PC-3 (cell line): ENCODE data around the gene HIVEP3. TPM values are rescaled to one million over a fixed set of nuclear protein-coding genes. Genes with fewer than 3 reads are reported as not detected.

Source experiments
- ATAC-seq: fragments of 200-7000 bp; cut with Tn5 transposase; 2 replicates; pipeline ENCODE4 v1.9.1; 2020; ENCODE audit warnings: mild to moderate bottlenecking, moderate library complexity
- BruUV-seq: library from RNA; stranded (reverse); fragments of 400-500 nt; replicated peaks from 2 replicates; lab custom pipeline; 2021; lab: Mats Ljungman, UMichigan
- CTCF ChIA-PET: fragments of 300-600 bp; sonication (Branson Sonifier 250); formaldehyde crosslinking; loops from one replicate; lab custom pipeline; 2022; ENCODE audit warnings: antibody characterized with exemption; lab: Charles Lee
- POLR2A ChIA-PET: fragments of 300-600 bp; sonication (Branson Sonifier 250); formaldehyde crosslinking; loops from one replicate; lab custom pipeline; 2022; ENCODE audit warnings: antibody characterized with exemption; ENCODE audit not compliant: unreplicated experiment; lab: Charles Lee
- DNase-seq: peaks from one replicate; pipeline ENCODE4 v3.0.0-alpha.2; 2015
- H2AFZ ChIP-seq: fragments of 300-600 bp; sonication (generic); 2 replicates; pipeline ENCODE4 v1.6.0; 2016; ENCODE audit warnings: antibody characterized with exemption, low read length
- H3F3A ChIP-seq: fragments of 300-600 bp; sonication (generic); one replicate; pipeline ENCODE4 v1.6.0; 2017; ENCODE audit warnings: antibody characterized with exemption, low read length, control low read depth, mild to moderate bottlenecking; ENCODE audit not compliant: unreplicated experiment
- H3K27ac ChIP-seq: fragments of 300-600 bp; sonication (generic); 2 replicates; pipeline ENCODE4 v1.5.1; 2016; ENCODE audit warnings: mild to moderate bottlenecking, low read length
- H3K27me3 ChIP-seq: fragments of 300-600 bp; sonication (generic); 2 replicates; pipeline ENCODE4 v1.6.1; 2016; ENCODE audit warnings: low read length, mixed read lengths
- H3K36me3 ChIP-seq: fragments of 300-600 bp; sonication (generic); 2 replicates; pipeline ENCODE4 v1.6.1; 2016; ENCODE audit warnings: low read depth, mixed run types, low read length, mixed read lengths
- H3K4me1 ChIP-seq: fragments of 300-600 bp; sonication (generic); 2 replicates; pipeline ENCODE4 v1.5.1; 2016; ENCODE audit warnings: low read length; ENCODE audit not compliant: insufficient read depth
- H3K4me2 ChIP-seq: fragments of 300-600 bp; sonication (generic); 2 replicates; pipeline ENCODE4 v1.6.0; 2016; ENCODE audit warnings: low read length
- H3K4me3 ChIP-seq: fragments of 300-600 bp; sonication (generic); 2 replicates; pipeline ENCODE4 v1.5.1; 2016; ENCODE audit warnings: mild to moderate bottlenecking, low read length, mixed read lengths
- H3K79me2 ChIP-seq: fragments of 300-600 bp; sonication (generic); 2 replicates; pipeline ENCODE4 v1.6.1; 2017; ENCODE audit warnings: low read length, mixed read lengths
- H3K9ac ChIP-seq: fragments of 300-600 bp; sonication (generic); 2 replicates; pipeline ENCODE4 v1.6.0; 2016; ENCODE audit warnings: mild to moderate bottlenecking, low read length
- H3K9me2 ChIP-seq: fragments of 300-600 bp; sonication (generic); replicated peaks from 2 replicates; pipeline ENCODE4 v1.6.1; 2016; ENCODE audit warnings: mixed run types, low read length, mixed read lengths
- H3K9me3 ChIP-seq: fragments of 300-600 bp; sonication (generic); 2 replicates; pipeline ENCODE4 v1.6.1; 2016; ENCODE audit warnings: low read length, mixed read lengths
- H4K20me1 ChIP-seq: fragments of 300-600 bp; sonication (generic); 2 replicates; pipeline ENCODE4 v1.6.1; 2016; ENCODE audit warnings: low read length, mixed read lengths
- CTCF ChIP-seq: fragments of 300-600 bp; sonication (generic); conservative IDR thresholded peaks from 2 replicates; pipeline ENCODE4 v1.5.1; 2017; ENCODE audit warnings: antibody characterized with exemption, low read depth, mild to moderate bottlenecking, low read length
- EZH2 ChIP-seq: fragments of 300-600 bp; sonication (generic); IDR thresholded peaks from one replicate; pipeline ENCODE4 v1.6.1; 2017; ENCODE audit warnings: antibody characterized with exemption, mild to moderate bottlenecking, low read length; ENCODE audit not compliant: unreplicated experiment
- EZH2phosphoT487 ChIP-seq: fragments of 300-600 bp; sonication (generic); IDR thresholded peaks from 2 replicates; pipeline ENCODE4 v1.6.1; 2018; ENCODE audit warnings: mild to moderate bottlenecking, antibody characterized with exemption, low read length, borderline replicate concordance
- intact Hi-C: fragments of 100-400 bp; cut with micrococcal nuclease; formaldehyde crosslinking; loops from 2 replicates; pipeline ENCODE4 v1.9.0; 2023
- total RNA-seq: library from RNA; depleted of rRNA; stranded (reverse); fragments of >200 nt; gene quantifications from 2 replicates; pipeline ENCODE4 v1.2.3, GENCODE V29; 2014

HIVEP3 gene
- total RNA-seq, 1 experiment from 2014 or later: 9.8 TPM

GRCh38 chr1:41724926-41725325 is 193.8 kb downstream of the HIVEP3 start:
- H3K9me3 ChIP-seq: no peaks in the 10 kb centered on the region
- TF ChIP-seq CTCF (no peak), EZH2 (no peak), EZH2phosphoT487 (no peak)

GRCh38 chr1:41724248-41724647 is 194.5 kb downstream of the HIVEP3 start:
- CTCF ChIA-PET: no interaction called here
- TF ChIP-seq CTCF: no peak
- TF ChIP-seq EZH2phosphoT487: no peak
- Histone ChIP-seq H3K79me2 (no peaks in the 10 kb centered on the region), H3K9me2 (no peaks in the 10 kb centered on the region), H3K9me3 (no peaks in the 10 kb centered on the region), H3K4me2 (no peak overlapping the region), H3F3A (no peaks in the 10 kb centered on the region), H2AFZ (no peak overlapping the region), H3K4me3 (no peak overlapping the region), H3K27ac (no peak overlapping the region), H3K9ac (no peak overlapping the region), H4K20me1 (no peaks in the 10 kb centered on the region), H3K4me1 (no peaks in the 10 kb centered on the region), H3K27me3 (no peaks in the 10 kb centered on the region), H3K36me3 (no peaks in the 10 kb centered on the region)
- no peak for ATAC-seq
- no peak for DNase-seq
- intact Hi-C loops: no loop called here
- POLR2A ChIA-PET: no interaction called here
- BruUV-seq: no TSS peak

More at GRCh38 chr1:41724926-41725325, 193.8 kb downstream of the HIVEP3 start:
- Histone ChIP-seq H3K4me1 (no peaks in the 10 kb centered on the region), H3K4me3 (no peak overlapping the region), H2AFZ (no peak overlapping the region), H3K36me3 (no peaks in the 10 kb centered on the region), H3K9me2 (no peaks in the 10 kb centered on the region), H3K4me2 (no peak overlapping the region), H3K27ac (no peak overlapping the region), H4K20me1 (no peaks in the 10 kb centered on the region), H3K9ac (no peak overlapping the region), H3F3A (no peaks in the 10 kb centered on the region), H3K79me2 (no peaks in the 10 kb centered on the region), H3K27me3 (no peaks in the 10 kb centered on the region)
- ATAC-seq (no peak), DNase-seq (no peak)
- intact Hi-C loops: no loop called here
- no TSS peak for BruUV-seq
- ChIA-PET CTCF (interaction anchor here (0.7 kb wide), 1 partner anchor 209 kb away, joined by 3 read pairs; no protein-coding TSS in a partner anchor), POLR2A (no interaction called here)

DNA sequence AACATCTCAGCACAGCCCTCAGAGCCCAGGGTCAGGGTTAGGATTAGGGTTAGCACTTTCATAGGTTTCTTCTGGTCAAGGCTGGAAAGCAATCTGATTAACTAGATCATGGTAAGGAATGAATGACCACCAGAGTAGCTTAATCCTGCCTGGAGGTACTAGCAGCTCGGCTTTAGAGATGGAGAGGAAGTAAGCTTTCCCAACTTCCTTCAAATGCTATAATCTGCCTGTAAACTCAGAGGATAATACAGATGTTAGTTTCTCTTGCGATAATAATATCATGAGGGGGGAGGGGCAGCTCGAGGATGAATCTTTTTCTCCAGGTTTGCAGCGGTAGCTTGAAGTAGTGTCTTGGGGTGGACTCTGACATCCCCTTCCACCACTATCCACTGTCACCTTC is 194.9 kb downstream of the HIVEP3 start:
- Histone ChIP-seq H4K20me1 (no peaks in the 10 kb centered on the region), H3K4me1 (no peaks in the 10 kb centered on the region), H3K9me2 (no peaks in the 10 kb centered on the region), H3K9me3 (no peaks in the 10 kb centered on the region), H3K79me2 (no peaks in the 10 kb centered on the region), H3K4me2 (no peak overlapping the region), H3F3A (no peaks in the 10 kb centered on the region), H3K27me3 (no peaks in the 10 kb centered on the region), H3K27ac (no peak overlapping the region), H3K36me3 (no peaks in the 10 kb centered on the region), H2AFZ (no peak overlapping the region), H3K9ac (no peak overlapping the region), H3K4me3 (no peak overlapping the region)
- DNase-seq (no peak), ATAC-seq (no peak)
- POLR2A ChIA-PET: no interaction called here
- CTCF ChIA-PET: no interaction called here
- TF ChIP-seq EZH2 (no peak), EZH2phosphoT487 (no peak), CTCF (no peak)
- intact Hi-C loops: no loop called here
- no TSS peak for BruUV-seq
